WTC11 (cell line): ENCODE measurements around the gene CA10. TPM values are rescaled to one million over a fixed set of nuclear protein-coding genes. Genes with fewer than 3 reads are reported as not detected.

Experiments
- ATAC-seq: fragments of 200-7000 bp; cut with Tn5 transposase; 2 replicates; pipeline ENCODE4 v1.10.0; 2021; ENCODE audit warnings: mild to moderate bottlenecking, moderate library complexity
- CTCF ChIA-PET: fragments of 300-600 bp; sonication (Branson Sonifier 250); formaldehyde crosslinking; loops from one replicate; lab custom pipeline; 2021; ENCODE audit warnings: antibody characterized with exemption; lab: Charles Lee
- POLR2A ChIA-PET: fragments of 350-600 bp; sonication (Branson Sonifier 250); formaldehyde crosslinking; loops from one replicate; lab custom pipeline; 2021; ENCODE audit warnings: antibody characterized with exemption; lab: Charles Lee
- DNase-seq: peaks from one replicate; pipeline ENCODE4 v3.0.0; 2021; ENCODE audit warnings: low spot score
- H3K27ac Mint-ChIP-seq: 2 replicates; pipeline ENCODE4 v1.8.0; 2021; ENCODE audit warnings: mixed read lengths
- H3K27me3 Mint-ChIP-seq: 2 replicates; pipeline ENCODE4 v1.8.0; 2021; ENCODE audit warnings: low read depth, mild to moderate bottlenecking, moderate library complexity, mixed read lengths
- H3K36me3 Mint-ChIP-seq: 2 replicates; pipeline ENCODE4 v1.8.0; 2021; ENCODE audit warnings: mixed read lengths
- H3K4me1 Mint-ChIP-seq: 2 replicates; pipeline ENCODE4 v1.8.0; 2022; ENCODE audit warnings: mixed read lengths
- H3K4me3 Mint-ChIP-seq: 2 replicates; pipeline ENCODE4 v1.8.0; 2021; ENCODE audit warnings: mild to moderate bottlenecking, moderate library complexity, mixed read lengths
- H3K9me3 Mint-ChIP-seq: 2 replicates; pipeline ENCODE4 v1.8.0; 2021; ENCODE audit warnings: mixed read lengths
- ATF1 ChIP-seq: sonication (generic); formaldehyde crosslinking; IDR thresholded peaks from 2 replicates; pipeline ENCODE4 v1.8.1; 2023; ENCODE audit warnings: mild to moderate bottlenecking, moderate library complexity, missing genetic modification reagents
- CREM ChIP-seq: sonication (generic); formaldehyde crosslinking; IDR thresholded peaks from 2 replicates; pipeline ENCODE4 v1.8.1; 2022; ENCODE audit warnings: mild to moderate bottlenecking, missing genetic modification reagents, moderate library complexity
- E2F1 ChIP-seq: sonication (generic); formaldehyde crosslinking; IDR thresholded peaks from 2 replicates; pipeline ENCODE4 v1.8.0; 2022; ENCODE audit warnings: mild to moderate bottlenecking, missing genetic modification reagents
- E2F5 ChIP-seq: sonication (generic); formaldehyde crosslinking; IDR thresholded peaks from 2 replicates; pipeline ENCODE4 v1.8.1; 2022; ENCODE audit warnings: mild to moderate bottlenecking, moderate library complexity, missing genetic modification reagents
- ELF4 ChIP-seq: sonication (generic); formaldehyde crosslinking; IDR thresholded peaks from 2 replicates; pipeline ENCODE4 v1.8.1; 2022; ENCODE audit warnings: low read depth, mild to moderate bottlenecking, moderate library complexity, missing genetic modification reagents
- FOXJ3 ChIP-seq: sonication (generic); formaldehyde crosslinking; IDR thresholded peaks from 2 replicates; pipeline ENCODE4 v1.9.0; 2021; ENCODE audit warnings: missing genetic modification reagents, mild to moderate bottlenecking, borderline replicate concordance
- GTF2I ChIP-seq: fragments of 250-450 bp; sonication (Bioruptor Pico); conservative IDR thresholded peaks from 2 replicates; pipeline ENCODE4 v1.4.0; 2021; ENCODE audit warnings: mild to moderate bottlenecking
- HMGA2 ChIP-seq: fragments of 250-450 bp; sonication (Bioruptor Pico); IDR thresholded peaks from 2 replicates; pipeline ENCODE4 v1.4.0; 2021; ENCODE audit warnings: mild to moderate bottlenecking, moderate library complexity
- IRF2 ChIP-seq: sonication (generic); formaldehyde crosslinking; IDR thresholded peaks from 2 replicates; pipeline ENCODE4 v1.8.0; 2022; ENCODE audit warnings: low read depth, missing genetic modification reagents, borderline replicate concordance
- JAZF1 ChIP-seq: fragments of 250-450 bp; sonication (Bioruptor Pico); IDR thresholded peaks from 2 replicates; pipeline ENCODE4 v1.9.0; 2021; ENCODE audit warnings: moderate library complexity, mild to moderate bottlenecking, inconsistent platforms
- KAT7 ChIP-seq: sonication (generic); formaldehyde crosslinking; IDR thresholded peaks from 2 replicates; pipeline ENCODE4 v1.8.1; 2023; ENCODE audit warnings: missing genetic modification reagents, mild to moderate bottlenecking, borderline replicate concordance
- NFE2L1 ChIP-seq: sonication (generic); formaldehyde crosslinking; IDR thresholded peaks from 2 replicates; pipeline ENCODE4 v1.8.1; 2023; ENCODE audit warnings: missing genetic modification reagents
- NFYB ChIP-seq: sonication (generic); formaldehyde crosslinking; conservative IDR thresholded peaks from 2 replicates; pipeline ENCODE4 v1.8.0; 2022; ENCODE audit warnings: low read depth, missing genetic modification reagents
- NR2C2 ChIP-seq: sonication (generic); formaldehyde crosslinking; IDR thresholded peaks from 2 replicates; pipeline ENCODE4 v1.8.0; 2022; ENCODE audit warnings: mild to moderate bottlenecking, missing genetic modification reagents
- OVOL2 ChIP-seq: fragments of 250-450 bp; sonication (Bioruptor Pico); IDR thresholded peaks from 2 replicates; pipeline ENCODE4 v1.9.0; 2021; ENCODE audit warnings: mild to moderate bottlenecking, borderline replicate concordance
- SMAD4 ChIP-seq: sonication (generic); formaldehyde crosslinking; IDR thresholded peaks from 2 replicates; pipeline ENCODE4 v1.8.0; 2022; ENCODE audit warnings: mild to moderate bottlenecking, missing genetic modification reagents
- TEAD1 ChIP-seq: sonication (generic); formaldehyde crosslinking; IDR thresholded peaks from 2 replicates; pipeline ENCODE4 v1.8.0; 2022; ENCODE audit warnings: mild to moderate bottlenecking, missing genetic modification reagents
- TP53 ChIP-seq: sonication (generic); formaldehyde crosslinking; IDR thresholded peaks from 2 replicates; pipeline ENCODE4 v1.8.1; 2023; ENCODE audit warnings: mild to moderate bottlenecking, missing genetic modification reagents
- USF1 ChIP-seq: sonication (generic); formaldehyde crosslinking; IDR thresholded peaks from 2 replicates; pipeline ENCODE4 v1.8.0; 2022; ENCODE audit warnings: mild to moderate bottlenecking, missing genetic modification reagents
- ZNF263 ChIP-seq: sonication (generic); formaldehyde crosslinking; IDR thresholded peaks from 2 replicates; pipeline ENCODE4 v1.8.1; 2022; ENCODE audit warnings: low read depth, mild to moderate bottlenecking, moderate library complexity, missing genetic modification reagents
- ZNF317 ChIP-seq: sonication (generic); formaldehyde crosslinking; IDR thresholded peaks from 2 replicates; pipeline ENCODE4 v1.8.1; 2023; ENCODE audit warnings: low read depth, mild to moderate bottlenecking, moderate library complexity, missing genetic modification reagents, borderline replicate concordance
- ZNF423 ChIP-seq: fragments of 250-450 bp; sonication (Bioruptor Pico); IDR thresholded peaks from 2 replicates; pipeline ENCODE4 v2.1.2; 2022; ENCODE audit warnings: mild to moderate bottlenecking, moderate library complexity
- total RNA-seq: library from RNA; stranded (reverse); gene quantifications from 3 replicates; pipeline ENCODE4 v1.2.3, GENCODE V29; 2021
- TF ChIP-seq, protein P1 (sequence below): fragments of 250-450 bp; sonication (Bioruptor Pico); IDR thresholded peaks from 2 replicates; pipeline ENCODE4 v1.9.0; 2021; ENCODE audit warnings: mild to moderate bottlenecking

CA10 gene
- total RNA-seq, 1 experiment from 2014 or later, result 0.90 TPM

GRCh38 chr17:51890710-51891109 is 267.8 kb downstream of the CA10 start:
- Mint-ChIP-seq H3K36me3 (peaks cover 46% of the 10 kb centered on the region), H3K4me1 (no peaks in the 10 kb centered on the region), H3K27me3 (0 out of 2 replicates have a peak, but pooled peaks cover 2% of the 10 kb centered on the region), H3K27ac (no peak overlapping the region), H3K9me3 (peaks cover 84% of the 10 kb centered on the region), H3K4me3 (no peak overlapping the region)
- DNase-seq, result no peak
- POLR2A ChIA-PET, result no interaction called here
- ATAC-seq, result no peak
- CTCF ChIA-PET, result no interaction called here
- TF ChIP-seq NR2C2 (CRISPR knock-in tag) (no peak), HMGA2 (CRISPR knock-in tag) (no peak)

- POLR2A ChIA-PET, result no interaction called here
- no peak for ATAC-seq
- TF ChIP-seq, protein P1, sequence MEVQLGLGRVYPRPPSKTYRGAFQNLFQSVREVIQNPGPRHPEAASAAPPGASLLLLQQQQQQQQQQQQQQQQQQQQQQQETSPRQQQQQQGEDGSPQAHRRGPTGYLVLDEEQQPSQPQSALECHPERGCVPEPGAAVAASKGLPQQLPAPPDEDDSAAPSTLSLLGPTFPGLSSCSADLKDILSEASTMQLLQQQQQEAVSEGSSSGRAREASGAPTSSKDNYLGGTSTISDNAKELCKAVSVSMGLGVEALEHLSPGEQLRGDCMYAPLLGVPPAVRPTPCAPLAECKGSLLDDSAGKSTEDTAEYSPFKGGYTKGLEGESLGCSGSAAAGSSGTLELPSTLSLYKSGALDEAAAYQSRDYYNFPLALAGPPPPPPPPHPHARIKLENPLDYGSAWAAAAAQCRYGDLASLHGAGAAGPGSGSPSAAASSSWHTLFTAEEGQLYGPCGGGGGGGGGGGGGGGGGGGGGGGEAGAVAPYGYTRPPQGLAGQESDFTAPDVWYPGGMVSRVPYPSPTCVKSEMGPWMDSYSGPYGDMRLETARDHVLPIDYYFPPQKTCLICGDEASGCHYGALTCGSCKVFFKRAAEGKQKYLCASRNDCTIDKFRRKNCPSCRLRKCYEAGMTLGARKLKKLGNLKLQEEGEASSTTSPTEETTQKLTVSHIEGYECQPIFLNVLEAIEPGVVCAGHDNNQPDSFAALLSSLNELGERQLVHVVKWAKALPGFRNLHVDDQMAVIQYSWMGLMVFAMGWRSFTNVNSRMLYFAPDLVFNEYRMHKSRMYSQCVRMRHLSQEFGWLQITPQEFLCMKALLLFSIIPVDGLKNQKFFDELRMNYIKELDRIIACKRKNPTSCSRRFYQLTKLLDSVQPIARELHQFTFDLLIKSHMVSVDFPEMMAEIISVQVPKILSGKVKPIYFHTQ, result no peak
- no peak for TF ChIP-seq GTF2I (CRISPR knock-in tag)
- no peak for TF ChIP-seq NFYB (CRISPR knock-in tag)
- TF ChIP-seq TP53, result no peak
- no peak for TF ChIP-seq SMAD4 (CRISPR knock-in tag)
- TF ChIP-seq E2F1 (CRISPR knock-in tag), result no peak
- no peak for TF ChIP-seq ATF1 (CRISPR knock-in tag)
- TF ChIP-seq FOXJ3 (CRISPR knock-in tag), result no peak
- TF ChIP-seq TEAD1 (CRISPR knock-in tag), result no peak
- TF ChIP-seq OVOL2, result no peak
- no peak for TF ChIP-seq ZNF423 (CRISPR knock-in tag)
- no peak for TF ChIP-seq E2F5 (CRISPR knock-in tag)
- no peak for TF ChIP-seq IRF2 (CRISPR knock-in tag)
- no peak for TF ChIP-seq JAZF1 (CRISPR knock-in tag)
- TF ChIP-seq CREM (CRISPR knock-in tag), result no peak
- Mint-ChIP-seq H3K27me3 (peaks cover 5% of the 10 kb centered on the region), H3K27ac (no peak overlapping the region), H3K4me1 (no peaks in the 10 kb centered on the region), H3K36me3 (peaks cover 55% of the 10 kb centered on the region), H3K4me3 (no peak overlapping the region), H3K9me3 (peaks cover 88% of the 10 kb centered on the region)
- CTCF ChIA-PET, result no interaction called here
- DNase-seq, result no peak
These were observed 269.7 kb downstream of the CA10 start for GRCh38 chr17:51888816-51889215.

- POLR2A ChIA-PET, result no interaction called here
- Mint-ChIP-seq H3K27ac (no peak overlapping the region), H3K4me3 (no peak overlapping the region), H3K9me3 (peaks cover 70% of the 10 kb centered on the region), H3K36me3 (peaks cover 19% of the 10 kb centered on the region), H3K4me1 (no peaks in the 10 kb centered on the region; the same call in 1 of the 2 replicates), H3K27me3 (peaks cover 22% of the 10 kb centered on the region)
- CTCF ChIA-PET, result no interaction called here
- no peak for ATAC-seq
- no peak for DNase-seq
- TF ChIP-seq NFE2L1, result no peak
- TF ChIP-seq ZNF317, result no peak
- TF ChIP-seq KAT7, result no peak
- no peak for TF ChIP-seq ZNF263 (CRISPR knock-in tag)
- no peak for TF ChIP-seq USF1
- no peak for TF ChIP-seq ELF4
These were observed 281.5 kb downstream of the CA10 start for GRCh38 chr17:51876986-51877385.
